HEK293 (cell line): ENCODE results near the gene MORN1.
A peak's percentile ranks its signal among the peaks of the same experiment; 100 is the strongest.

Experiments
- GLI2 ChIP-seq: fragments of 450-650 bp; formaldehyde crosslinking; IDR thresholded peaks from 2 replicates; pipeline ENCODE4; 2017; ENCODE audit warnings: missing biosample characterization, missing genetic modification characterization, low read depth, borderline replicate concordance
- HIC1 ChIP-seq: fragments of 450-650 bp; formaldehyde crosslinking; IDR thresholded peaks from 2 replicates; pipeline ENCODE4 v1.5.1; 2016; ENCODE audit warnings: missing biosample characterization, missing genetic modification characterization
- HOXD13 ChIP-seq: sonication (generic); formaldehyde crosslinking; IDR thresholded peaks from 2 replicates; pipeline ENCODE4 v1.8.0; 2022; ENCODE audit warnings: missing genetic modification reagents, borderline replicate concordance
- KLF16 ChIP-seq: fragments of 450-650 bp; formaldehyde crosslinking; IDR thresholded peaks from 2 replicates; pipeline ENCODE4 v1.5.1; 2017; ENCODE audit warnings: missing biosample characterization, missing genetic modification characterization
- KLF17 ChIP-seq: fragments of 450-650 bp; formaldehyde crosslinking; IDR thresholded peaks from 2 replicates; pipeline ENCODE4 v1.5.1; 2016; ENCODE audit warnings: missing biosample characterization, missing genetic modification characterization
- KLF9 ChIP-seq: fragments of 450-650 bp; formaldehyde crosslinking; IDR thresholded peaks from 2 replicates; pipeline ENCODE4 v1.5.1; 2016; ENCODE audit warnings: missing biosample characterization, missing genetic modification characterization, low read depth
- PRDM10 ChIP-seq: fragments of 450-650 bp; formaldehyde crosslinking; IDR thresholded peaks from 2 replicates; pipeline ENCODE4 v1.5.1; 2016; ENCODE audit warnings: missing biosample characterization, missing genetic modification characterization
- PRDM2 ChIP-seq: fragments of 450-650 bp; formaldehyde crosslinking; IDR thresholded peaks from 2 replicates; pipeline ENCODE4 v1.5.1; 2016; ENCODE audit warnings: missing biosample characterization, missing genetic modification characterization, borderline replicate concordance
- ZBTB26 ChIP-seq: fragments of 450-650 bp; formaldehyde crosslinking; optimal IDR thresholded peaks from 2 replicates; pipeline ENCODE3; 2016; ENCODE audit warnings: missing biosample characterization, mild to moderate bottlenecking, missing genetic modification characterization
- ZBTB48 ChIP-seq: fragments of 450-650 bp; formaldehyde crosslinking; IDR thresholded peaks from 2 replicates; pipeline ENCODE4 v1.5.1; 2016; ENCODE audit warnings: missing biosample characterization, missing genetic modification characterization
- ZBTB49 ChIP-seq: fragments of 450-650 bp; formaldehyde crosslinking; IDR thresholded peaks from 2 replicates; pipeline ENCODE4 v1.5.1; 2016; ENCODE audit warnings: missing biosample characterization, missing genetic modification characterization, low read depth
- ZFP3 ChIP-seq: fragments of 450-650 bp; formaldehyde crosslinking; IDR thresholded peaks from 2 replicates; pipeline ENCODE4 v1.5.1; 2016; ENCODE audit warnings: low read depth, missing biosample characterization, missing genetic modification characterization
- ZIC2 ChIP-seq: fragments of 450-650 bp; formaldehyde crosslinking; IDR thresholded peaks from 2 replicates; pipeline ENCODE4 v1.5.1; 2016; ENCODE audit warnings: missing biosample characterization, missing genetic modification characterization
- ZNF174 ChIP-seq: fragments of 450-650 bp; formaldehyde crosslinking; IDR thresholded peaks from 2 replicates; pipeline ENCODE4 v1.5.0; 2017; ENCODE audit warnings: missing biosample characterization, mild to moderate bottlenecking, missing genetic modification characterization
- ZNF266 ChIP-seq: fragments of 450-650 bp; formaldehyde crosslinking; IDR thresholded peaks from 2 replicates; pipeline ENCODE4 v1.5.1; 2016; ENCODE audit warnings: missing biosample characterization, missing genetic modification characterization, low read depth
- ZNF366 ChIP-seq: fragments of 450-650 bp; formaldehyde crosslinking; conservative IDR thresholded peaks from 2 replicates; pipeline ENCODE4 v1.5.1; 2016; ENCODE audit warnings: missing biosample characterization, missing genetic modification characterization
- ZNF510 ChIP-seq: fragments of 450-650 bp; formaldehyde crosslinking; IDR thresholded peaks from 2 replicates; pipeline ENCODE4 v1.5.1; 2018; ENCODE audit warnings: mild to moderate bottlenecking, missing genetic modification characterization, missing biosample characterization; ENCODE audit not compliant: insufficient replicate concordance
- ZNF785 ChIP-seq: fragments of 450-650 bp; formaldehyde crosslinking; IDR thresholded peaks from 2 replicates; pipeline ENCODE4 v1.5.1; 2016; ENCODE audit warnings: missing biosample characterization, missing genetic modification characterization
- ZSCAN5A ChIP-seq: fragments of 450-650 bp; formaldehyde crosslinking; IDR thresholded peaks from 2 replicates; pipeline ENCODE4 v1.5.1; 2016; ENCODE audit warnings: missing biosample characterization, missing genetic modification characterization

Gene MORN1

GRCh38 chr1:2391041-2391930, at the start of gene MORN1, which contains the start of gene RER1 (continued):
- peak; percentile 96 for TF ChIP-seq ZBTB26
- TF ChIP-seq PRDM2 (tag by site-specific recombination), result no peak
- TF ChIP-seq HOXD13, result no peak
- TF ChIP-seq ZNF366, result no peak
- peak; percentile 91 for TF ChIP-seq KLF9 (tag by site-specific recombination)
- TF ChIP-seq ZNF266 (tag by site-specific recombination), result no peak
- peak; percentile 79 for TF ChIP-seq ZIC2 (tag by site-specific recombination)
- no peak for TF ChIP-seq ZFP3 (tag by site-specific recombination)
- no peak for TF ChIP-seq ZNF174 (tag by site-specific recombination)
- TF ChIP-seq ZNF510, result no peak
- peak; percentile 36; the same call in 1 of the 2 replicates for TF ChIP-seq PRDM10 (tag by site-specific recombination)
- TF ChIP-seq KLF17 (tag by site-specific recombination), result peak; percentile 60
- 0 out of 2 replicates have a peak, but pooled peaks have one; percentile 12 for TF ChIP-seq ZSCAN5A (tag by site-specific recombination)
- no peak for TF ChIP-seq ZBTB49
- peak; percentile 31; the same call in 1 of the 2 replicates for TF ChIP-seq KLF16 (tag by site-specific recombination)
- 0 out of 2 replicates have a peak, but pooled peaks have one; percentile 35 for TF ChIP-seq ZBTB48
- TF ChIP-seq HIC1 (tag by site-specific recombination), result peak; percentile 100
- TF ChIP-seq ZNF785 (tag by site-specific recombination), result 0 out of 2 replicates have a peak, but pooled peaks have one; percentile 18
- TF ChIP-seq GLI2 (tag by site-specific recombination), result no peak
